Glomerular visceral epithelial cell (primary cell): ENCODE data around the gene FAIM.
A peak's percentile ranks its signal among the peaks of the same experiment; 100 is the strongest.
"Not testable (repeated sequence)": the region's sequence is repeated elsewhere in the genome, so short reads cannot be mapped to it uniquely, and the experiment has no call there.

Source experiments
- DNase-seq: peaks from one replicate; pipeline ENCODE4 v3.0.0-alpha.2; 2016; ENCODE audit errors: extremely low spot score

FAIM gene

DNA sequence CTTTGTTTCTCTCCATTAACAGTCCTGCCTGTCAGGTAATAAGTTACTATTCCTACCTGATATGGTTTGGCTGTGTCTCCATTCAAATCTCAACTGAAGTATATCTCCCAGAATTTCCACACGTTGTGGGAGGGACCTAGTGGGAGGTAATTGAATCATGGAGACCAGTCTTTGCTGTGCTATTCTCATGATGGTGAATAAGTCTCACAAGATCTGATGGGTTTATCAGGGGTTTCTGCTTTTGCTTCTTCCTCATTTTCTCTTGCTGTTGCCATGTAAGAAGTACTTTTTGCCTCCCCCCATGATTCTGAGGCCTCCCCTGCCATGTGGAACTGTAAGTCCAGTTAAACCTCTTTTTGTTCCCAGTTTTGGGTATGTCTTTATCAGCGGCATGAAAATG lies 6.9 kb upstream of the FAIM start:
- DNase-seq = not testable (repeated sequence)

DNA sequence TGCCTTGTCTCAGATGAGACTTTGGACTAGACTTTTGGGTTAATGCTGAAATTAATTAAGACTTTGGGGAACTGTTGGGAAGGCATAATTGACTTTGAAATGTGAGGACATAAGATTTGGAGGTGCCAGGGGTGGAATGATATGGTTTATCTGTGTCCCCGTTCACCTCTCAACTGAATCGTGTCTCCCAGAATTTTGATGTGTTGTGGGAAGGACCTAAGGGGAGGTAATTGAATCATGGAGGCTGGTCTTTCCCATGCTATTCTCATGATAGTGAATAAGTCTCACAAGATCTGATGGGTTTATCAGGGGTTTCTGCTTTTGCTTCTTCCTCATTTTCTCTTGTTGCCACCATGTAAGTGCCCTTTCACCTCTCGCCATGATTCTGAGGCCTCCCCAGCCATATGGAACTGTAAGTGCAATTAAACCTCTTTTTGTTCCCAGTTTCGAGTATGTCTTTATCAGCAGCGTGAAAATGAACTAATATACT lies 4.4 kb upstream of the FAIM start:
- DNase-seq = not testable (repeated sequence)

DNA sequence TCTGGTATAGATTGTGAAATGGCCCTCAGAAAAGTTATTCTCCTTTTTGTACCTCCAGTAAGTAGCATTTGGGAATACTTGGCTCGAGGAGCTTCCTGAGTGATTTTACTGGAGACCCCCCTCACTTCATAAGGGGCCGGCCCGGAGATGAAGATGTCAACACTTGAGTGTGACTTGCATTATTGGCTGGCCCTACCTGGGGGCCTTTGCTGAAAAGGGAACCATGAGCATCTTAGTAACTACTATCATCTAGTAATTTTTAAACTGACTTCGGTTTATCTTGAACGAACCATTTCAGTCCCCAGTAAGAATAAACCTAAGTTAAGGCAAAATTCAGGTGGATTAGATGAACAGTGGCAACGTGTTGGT lies 1.3 kb downstream of the FAIM start:
- no peak for DNase-seq

DNA sequence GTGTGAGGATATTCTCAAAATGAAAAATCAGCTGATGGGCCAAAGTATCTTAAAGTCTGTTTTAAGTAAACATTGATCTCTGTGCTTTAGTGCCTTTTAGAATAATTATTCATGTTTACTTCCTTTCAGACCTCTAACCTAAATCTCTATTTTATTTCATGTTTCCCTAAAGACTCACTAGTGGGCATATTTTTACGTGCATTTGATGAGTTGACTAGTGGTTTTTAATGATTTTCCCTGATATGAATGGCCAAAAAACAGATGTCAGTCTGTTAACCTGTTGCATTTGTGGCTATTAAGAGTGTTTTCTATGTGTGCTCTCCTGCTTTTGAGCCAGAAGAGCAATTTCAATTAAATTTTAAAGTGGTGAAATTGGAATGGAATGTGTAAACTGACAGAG lies 6.9 kb downstream of the FAIM start:
- no peak for DNase-seq

DNA sequence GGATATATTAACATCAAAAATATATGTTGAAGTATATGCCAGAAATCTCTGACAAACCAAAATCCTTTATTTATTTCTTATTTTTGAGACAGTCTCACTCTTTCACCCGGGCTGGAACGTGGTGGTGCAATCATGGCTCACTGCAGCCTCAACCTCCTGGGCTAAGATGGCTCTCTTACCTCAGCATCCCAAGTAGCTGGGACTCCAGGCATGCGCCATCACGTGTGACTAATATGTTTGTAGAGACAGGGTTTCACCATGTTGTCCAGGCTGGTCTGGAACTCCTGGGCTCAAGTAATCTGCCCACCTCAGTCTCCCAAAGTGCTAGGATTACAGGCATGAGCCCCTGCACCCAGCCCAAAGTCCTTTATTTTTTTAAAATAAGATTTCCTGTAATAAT lies 11.9 kb downstream of the FAIM start:
- DNase-seq = no peak

DNA sequence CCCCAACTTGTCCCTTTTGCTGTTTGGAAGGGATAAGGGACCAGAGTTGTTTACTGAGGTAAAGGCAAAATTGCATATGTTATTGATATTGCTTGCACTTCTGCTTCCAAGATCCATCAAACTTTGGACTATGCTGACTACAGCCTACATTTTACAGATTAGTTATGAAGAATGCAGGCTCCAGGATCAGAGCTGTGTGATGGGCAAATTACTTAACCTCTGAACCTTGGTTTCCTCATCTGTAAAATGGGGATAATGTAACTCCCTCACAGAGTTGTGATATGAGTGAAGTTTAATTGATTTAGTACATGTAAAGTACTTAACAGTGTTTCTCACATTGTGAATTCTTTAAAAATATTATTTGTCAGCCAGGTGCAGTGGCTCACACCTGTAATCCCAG lies 15.9 kb downstream of the FAIM start:
- DNase-seq = no peak

DNA sequence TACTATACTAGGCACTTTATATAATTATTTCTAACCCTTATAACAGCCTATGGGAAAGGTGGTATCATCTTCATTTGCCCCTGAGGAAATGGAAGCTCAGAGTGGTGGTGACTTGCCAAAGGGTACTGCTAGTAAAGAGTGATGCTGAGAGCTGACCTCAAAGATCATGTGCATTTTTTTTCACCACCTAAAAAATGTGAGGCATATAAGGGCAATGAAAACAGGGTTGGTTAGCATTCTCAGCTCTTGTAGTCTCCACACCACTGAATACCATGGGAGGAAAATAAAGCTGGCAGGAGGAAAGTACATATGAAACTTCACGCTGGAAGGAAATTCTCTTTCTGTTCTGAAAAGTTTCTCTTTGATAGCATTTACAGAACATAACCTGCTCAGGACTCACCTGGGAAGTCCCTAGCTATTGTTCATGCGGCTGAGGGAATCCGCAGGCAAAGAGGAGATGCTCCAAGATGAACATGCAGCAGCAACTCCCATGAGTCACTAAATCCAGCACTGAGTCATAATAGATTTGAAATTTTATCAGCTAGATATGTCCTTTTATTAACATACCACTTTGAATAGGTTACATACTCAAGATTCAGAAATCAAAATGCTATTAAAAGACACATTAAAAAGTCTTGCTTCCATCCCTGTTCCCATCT lies 17.3 kb downstream of the FAIM start:
- peak; percentile 24 for DNase-seq

DNA sequence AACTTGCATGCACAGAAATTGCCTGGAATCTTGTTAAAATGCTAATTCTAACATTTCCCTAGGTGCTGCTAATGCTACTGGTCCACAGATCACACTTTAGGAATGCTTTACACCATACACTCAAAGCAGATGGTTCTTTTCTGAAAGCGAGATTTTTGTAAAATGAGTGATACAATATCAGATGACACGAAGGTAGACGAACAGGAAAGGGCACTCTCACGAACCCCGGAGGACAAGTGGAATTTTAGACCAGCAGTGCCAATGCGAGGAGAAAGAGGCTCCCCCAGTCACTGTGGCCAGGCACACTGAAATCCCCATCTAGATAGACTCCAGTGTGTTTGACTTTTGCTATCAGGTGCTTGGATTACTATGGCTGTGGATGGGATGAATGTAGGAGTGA lies 21.0 kb downstream of the FAIM start:
- DNase-seq = no peak

DNA sequence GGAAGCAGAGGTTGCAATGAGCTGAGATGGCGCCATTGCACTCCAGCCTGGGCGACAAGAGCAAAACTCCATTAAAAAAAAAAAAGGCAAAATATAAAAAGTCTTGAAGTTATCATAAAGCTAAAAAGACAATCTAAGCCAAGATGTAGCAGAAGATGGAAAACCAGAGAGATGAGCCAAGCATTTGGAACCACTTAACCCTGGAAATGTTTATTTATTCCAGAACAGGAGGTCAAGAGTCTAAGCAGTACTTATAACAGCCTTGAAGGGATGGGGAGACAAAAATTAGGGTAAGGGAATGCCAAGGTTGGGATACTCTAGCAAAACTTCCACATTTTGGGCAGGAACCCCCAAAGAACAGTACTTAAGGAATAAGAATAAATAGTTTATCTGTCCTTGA lies 30.1 kb downstream of the FAIM start:
- DNase-seq = no peak

DNA sequence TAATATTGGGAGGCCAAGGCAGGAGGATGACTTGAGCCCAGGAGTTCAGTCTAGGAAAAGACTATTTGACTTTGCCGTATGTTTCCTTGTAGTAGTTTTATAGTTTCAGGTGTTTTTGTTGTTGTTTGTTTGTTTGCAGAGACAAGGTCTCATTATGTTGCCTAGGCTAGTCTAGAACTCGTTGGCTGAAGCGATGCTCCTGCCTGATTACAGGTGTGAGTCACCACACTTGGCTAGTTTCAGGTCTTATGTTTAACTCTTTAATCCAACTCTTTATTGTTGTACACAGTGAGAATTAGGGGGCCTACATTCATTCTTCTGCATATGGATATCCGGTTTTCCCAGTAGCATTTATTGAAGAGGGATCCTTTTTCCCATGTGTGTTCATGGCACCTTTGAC lies 32.0 kb downstream of the FAIM start:
- DNase-seq = no peak

DNA sequence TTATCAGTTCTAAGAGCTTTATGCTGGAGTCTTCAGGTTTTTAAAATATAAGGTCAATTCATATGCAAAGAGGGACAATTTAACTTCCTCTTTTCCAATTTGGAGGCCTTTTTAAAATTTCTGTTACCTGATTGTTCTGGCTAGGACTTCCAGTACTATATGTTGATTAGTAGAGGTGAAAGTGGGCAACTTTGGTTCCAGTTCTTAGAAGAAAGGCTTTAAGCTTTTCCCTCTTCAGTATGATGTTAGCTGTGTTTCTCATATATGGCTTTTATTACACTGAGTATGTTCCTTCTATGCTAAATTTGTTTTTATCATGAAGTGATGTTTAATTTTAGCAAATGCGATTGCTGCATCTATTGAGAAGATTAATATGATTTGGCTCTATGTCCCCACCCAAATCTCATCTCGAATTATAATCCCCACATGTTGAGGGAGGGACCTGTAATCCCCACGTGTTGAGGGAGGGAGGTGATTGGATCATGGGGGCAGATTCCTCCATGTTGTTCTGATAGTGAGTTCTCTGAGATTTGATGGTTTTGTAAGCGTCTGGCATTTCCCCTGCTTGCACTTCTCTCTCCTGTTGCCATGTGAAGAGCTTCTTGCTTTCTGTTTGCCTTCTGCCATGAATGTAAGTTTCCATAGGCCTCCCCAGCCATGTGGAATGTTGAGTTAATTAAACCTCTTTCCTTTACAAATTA lies 33.8 kb downstream of the FAIM start:
- no peak for DNase-seq

DNA sequence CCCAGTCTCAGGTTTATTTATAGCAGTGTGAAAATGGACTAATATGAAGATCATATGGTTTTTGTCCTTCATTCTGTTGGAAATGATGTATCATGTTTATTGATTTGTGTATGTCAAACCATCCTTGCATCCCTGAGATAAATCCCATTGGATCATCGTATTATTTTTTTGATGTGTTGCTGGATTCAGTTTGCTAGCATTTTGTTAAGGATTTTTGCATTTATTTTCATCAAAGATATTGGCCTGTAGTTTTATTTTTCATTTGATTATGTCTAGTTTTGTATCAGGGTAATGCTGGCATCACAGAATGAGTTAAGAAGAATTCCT lies 34.3 kb downstream of the FAIM start:
- no peak for DNase-seq

DNA sequence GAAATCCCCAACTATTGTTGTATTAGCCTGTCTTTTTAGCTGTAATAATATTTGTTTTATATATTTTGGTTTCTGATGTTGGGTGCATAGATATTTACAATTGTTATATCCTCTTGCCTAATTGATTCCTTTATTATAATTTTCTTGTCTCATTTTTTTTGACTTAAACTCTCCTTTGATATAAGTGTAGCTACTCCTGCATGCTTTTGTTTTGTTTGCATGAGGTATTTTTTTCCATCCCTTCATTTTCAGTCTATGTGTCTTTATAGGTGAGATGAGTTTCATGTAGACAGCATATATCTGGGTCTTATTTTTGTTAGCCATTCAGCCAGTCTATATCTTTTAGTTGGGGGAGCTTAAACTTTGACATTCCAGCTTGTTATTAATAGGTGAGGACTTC lies 37.4 kb downstream of the FAIM start:
- no peak for DNase-seq

DNA sequence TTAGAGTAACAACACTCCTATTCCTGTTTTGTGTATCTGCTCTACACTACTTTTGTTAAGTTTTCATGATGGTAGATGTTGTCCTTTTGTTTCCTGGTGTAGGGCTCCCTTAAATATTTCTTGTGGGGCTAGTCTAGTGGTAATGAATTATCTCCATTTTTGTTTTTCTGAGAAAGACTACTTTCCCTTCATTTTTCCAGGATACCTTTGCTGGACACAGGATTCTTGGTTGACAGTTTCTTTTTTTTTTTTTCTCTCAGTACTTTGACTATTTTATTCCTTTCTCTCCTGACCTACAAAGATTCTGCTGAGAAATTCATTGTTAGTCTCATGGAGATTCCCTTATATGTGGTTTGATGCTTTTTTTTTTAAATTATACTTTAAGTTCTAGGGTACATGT lies 37.9 kb downstream of the FAIM start:
- DNase-seq = no peak

DNA sequence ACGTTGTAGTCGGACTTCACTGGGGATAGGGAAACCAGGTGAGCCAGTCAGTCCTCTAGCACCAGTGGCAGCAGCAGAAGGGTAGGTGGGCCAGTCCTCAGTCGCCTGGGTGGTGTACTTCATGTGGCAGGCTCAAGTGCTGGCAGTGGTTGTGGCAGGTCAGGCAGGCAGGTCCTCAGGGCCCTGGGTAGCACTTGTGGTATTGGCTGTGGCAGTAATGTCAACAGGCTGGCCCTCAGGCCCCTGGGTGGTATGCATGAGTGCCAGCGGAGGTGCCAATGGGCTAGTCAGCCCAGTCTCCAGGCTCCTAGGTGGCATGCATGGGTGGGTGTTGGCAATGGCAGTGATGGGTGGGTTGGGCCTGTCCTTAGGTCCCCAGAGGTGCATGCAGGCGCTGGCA lies 40.6 kb downstream of the FAIM start:
- no peak for DNase-seq

DNA sequence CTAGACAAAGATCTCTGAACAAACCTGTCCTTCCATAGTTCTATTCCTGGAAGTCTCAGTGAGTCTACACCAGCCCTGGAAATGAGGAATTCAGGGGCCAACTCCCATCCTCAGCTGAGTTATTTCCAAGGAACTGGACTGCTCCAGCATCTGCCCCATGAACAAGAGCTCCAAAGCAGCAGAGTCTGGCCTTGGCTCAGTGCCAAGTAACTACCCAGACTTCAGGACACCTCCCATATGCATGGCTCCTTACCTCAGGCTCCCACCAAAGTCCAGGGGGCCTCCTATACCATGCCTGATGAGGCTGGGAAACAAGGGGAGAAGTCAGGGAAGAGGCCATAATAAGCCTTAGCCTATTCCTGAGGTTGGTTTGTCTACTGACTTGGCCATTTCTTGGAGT lies 45.0 kb downstream of the FAIM start:
- no peak for DNase-seq

DNA sequence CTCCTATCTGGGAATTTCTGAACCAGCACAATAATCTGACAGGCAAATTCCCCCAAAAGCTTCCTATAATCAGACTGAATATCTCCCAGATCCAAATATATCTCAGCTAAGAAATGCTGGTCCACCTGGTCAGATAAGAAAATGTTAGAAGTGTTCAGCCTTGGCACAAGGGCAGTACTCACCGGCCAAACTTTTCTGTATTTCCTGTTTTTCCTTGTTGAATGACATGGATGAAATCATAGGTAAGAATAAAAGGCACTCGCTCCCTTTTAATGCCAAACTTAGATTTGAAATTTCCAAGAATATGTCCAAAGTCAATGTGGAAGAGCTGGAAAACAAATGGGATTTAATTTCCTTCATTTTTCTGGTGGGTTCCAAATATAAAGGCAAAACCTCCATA lies 48.9 kb downstream of the FAIM start:
- DNase-seq = no peak

DNA sequence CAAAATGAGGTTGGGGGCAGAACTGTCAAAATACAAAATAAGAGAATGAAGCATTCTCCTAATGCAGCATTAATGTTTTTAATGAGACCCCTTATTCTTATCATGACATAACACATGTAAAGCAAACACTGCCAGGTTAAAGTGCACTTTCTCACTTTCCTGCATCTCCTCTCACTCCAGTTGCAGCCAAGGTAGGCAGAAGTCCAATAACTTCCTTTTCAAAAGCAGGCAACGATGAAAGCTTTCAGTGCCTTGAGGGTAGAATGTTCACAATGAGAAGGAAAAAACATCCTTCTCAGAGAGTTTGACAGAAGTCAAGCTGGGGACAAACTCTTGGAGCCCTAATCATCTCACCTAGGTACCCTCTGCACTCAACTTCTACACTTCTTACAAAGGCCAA lies 59.5 kb downstream of the FAIM start:
- DNase-seq = no peak

DNA sequence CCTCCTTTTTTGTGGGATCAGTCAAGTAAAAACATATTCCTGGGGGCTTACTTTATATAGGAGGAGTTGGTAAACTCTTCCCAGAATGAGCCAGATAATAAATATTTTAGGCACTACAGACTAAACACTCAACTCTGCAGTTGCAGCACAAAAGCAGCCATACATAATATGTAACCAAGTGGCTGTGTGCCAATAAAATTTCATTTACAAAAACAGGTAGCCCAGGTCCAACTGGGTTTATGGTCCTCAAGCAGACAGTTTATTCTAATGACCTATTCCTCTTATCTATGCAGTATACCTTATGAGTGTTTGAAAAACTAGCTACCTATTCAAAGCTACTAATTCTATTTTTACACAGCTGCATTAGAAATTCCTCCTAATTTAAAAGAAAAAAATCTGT lies 61.8 kb downstream of the FAIM start:
- no peak for DNase-seq

DNA sequence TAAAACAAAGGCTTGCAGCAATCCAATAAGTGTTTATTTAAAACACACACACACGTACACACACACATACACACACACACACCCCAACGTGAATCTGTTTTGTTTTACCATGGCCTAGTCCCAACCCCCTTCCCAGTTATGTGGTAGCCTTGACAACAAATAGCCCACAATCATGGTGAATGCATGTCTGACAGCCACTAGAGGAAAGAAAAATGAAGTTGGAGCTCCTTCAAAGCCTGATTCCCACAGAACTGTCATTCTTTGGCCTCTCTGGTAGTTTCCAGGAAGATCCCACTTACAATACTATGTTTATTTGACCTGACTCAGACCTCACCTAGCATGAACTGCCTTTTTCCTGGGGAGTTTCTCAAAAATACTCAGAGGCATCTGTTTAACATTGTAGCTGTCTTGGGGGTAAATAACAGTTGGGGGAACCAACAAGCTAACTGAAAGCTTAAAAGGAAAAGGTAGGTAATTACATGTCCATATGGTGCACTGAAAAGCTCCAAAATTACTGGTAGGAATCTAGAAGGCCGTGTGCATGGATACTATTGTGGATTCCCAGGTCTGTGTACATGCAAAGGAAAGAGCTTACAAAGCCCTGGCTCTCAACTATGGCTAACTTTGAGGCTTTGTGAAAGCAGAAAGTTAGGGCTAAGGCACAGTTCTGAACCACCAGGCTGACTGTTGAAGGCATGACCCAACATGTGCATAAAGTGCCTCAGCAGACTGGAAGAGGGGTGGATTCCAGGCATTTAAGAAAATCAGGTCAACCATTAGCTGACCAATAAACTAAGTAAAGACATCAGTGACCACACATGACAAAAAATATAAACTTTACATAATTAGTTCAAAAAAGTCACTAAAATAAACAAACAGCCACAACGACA lies 65.3 kb downstream of the FAIM start:
- no peak for DNase-seq

DNA sequence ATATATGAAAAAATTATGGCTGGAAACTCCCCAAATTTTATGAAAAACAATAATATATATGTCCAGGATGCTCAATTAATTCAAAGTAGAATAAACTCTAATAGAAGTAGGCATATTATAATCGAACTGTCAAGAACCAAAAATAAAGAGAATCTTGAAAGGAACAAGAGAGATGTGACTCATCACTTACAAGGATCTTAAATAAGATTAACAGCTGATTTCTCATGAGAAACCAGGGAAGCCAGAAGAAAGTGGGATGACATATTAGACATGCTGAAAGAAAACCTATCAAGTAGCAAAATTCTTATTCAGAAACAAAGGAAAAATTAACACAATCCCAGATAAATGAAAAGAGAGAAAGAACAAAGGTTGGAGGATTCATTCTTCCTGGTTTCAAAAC lies 66.8 kb downstream of the FAIM start:
- DNase-seq = no peak

DNA sequence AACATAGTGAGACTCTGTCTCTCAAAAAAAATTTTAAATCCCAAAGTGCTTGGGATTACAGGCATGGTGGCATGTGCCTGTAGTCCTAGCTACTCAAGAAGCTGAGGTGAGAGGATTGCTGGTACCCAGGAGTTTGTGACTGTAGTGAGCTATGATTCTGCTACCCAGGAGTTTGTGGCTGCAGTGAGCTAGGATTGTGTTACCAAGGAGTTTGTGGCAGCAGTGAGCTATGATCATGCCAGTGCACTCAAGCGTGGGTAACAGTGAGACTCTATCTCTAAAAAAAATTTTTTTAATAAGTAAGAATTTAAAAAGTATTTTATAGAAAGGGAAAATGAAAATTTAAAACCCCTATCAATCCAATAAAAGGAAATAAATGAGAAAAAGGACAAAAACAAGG lies 69.5 kb downstream of the FAIM start:
- no peak for DNase-seq

DNA sequence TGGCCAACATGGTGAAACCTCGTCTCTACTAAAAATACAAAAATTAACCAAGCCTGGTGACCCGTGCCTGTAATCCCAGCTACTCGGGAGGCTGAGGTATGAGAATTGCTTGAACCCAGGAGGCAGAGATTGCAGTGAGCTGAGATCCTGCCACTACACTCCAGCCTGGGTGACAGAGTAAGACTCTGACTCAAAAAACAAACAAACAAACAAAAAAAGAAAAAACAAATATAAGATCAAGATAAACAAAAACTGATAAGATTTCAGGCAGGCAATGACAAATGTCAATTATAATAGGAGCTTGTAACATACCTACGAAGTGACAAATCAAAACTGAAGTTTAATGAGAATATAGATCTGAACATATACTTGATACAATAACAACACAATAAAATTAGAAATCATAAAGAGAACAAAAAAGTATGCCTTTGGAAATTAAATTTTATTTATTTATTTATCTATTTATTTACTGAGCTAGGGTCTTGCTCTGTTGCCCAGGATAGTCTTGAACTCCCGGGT lies 70.4 kb downstream of the FAIM start:
- DNase-seq = no peak
